GM18511 (cell line): ENCODE data around the gene UNC13A.
"Not testable (repeated sequence)": the region's sequence is repeated elsewhere in the genome, so short reads cannot be mapped to it uniquely, and the experiment has no call there.

ENCODE experiments used
- ATAC-seq: cut with Tn5 transposase; IDR thresholded peaks from one replicate; pipeline ENCODE4 v1.9.1; 2021; ENCODE audit warnings: mild to moderate bottlenecking, moderate library complexity; ENCODE audit not compliant: unreplicated experiment

UNC13A gene

GRCh38 chr19:17576758-17577456 is 111.2 kb downstream of the UNC13A start:
- ATAC-seq, result no peak

- ATAC-seq, result no peak
Measured at GRCh38 chr19:17575871-17576757, 112.0 kb downstream of the UNC13A start.

DNA sequence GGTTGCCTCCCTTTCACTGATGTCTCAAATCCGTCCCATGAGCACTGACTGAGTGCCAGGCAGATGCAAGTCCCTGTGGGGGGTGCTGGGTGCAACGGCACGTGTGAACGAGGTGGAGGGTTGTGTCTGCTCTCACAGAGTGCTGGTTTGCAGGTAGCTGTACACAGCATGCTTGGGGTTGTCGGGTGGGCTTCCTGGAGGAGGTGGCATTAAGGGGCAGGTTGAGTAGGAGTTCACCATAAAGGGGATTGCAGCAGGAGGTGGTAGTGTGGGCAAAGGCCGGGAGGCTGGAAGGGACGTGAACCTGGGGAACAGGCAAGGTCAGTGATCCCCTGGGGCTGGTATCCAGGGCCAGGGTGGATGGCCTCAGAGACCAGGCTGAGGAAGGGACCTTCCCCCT is 115.5 kb downstream of the UNC13A start:
- ATAC-seq, result no peak

DNA sequence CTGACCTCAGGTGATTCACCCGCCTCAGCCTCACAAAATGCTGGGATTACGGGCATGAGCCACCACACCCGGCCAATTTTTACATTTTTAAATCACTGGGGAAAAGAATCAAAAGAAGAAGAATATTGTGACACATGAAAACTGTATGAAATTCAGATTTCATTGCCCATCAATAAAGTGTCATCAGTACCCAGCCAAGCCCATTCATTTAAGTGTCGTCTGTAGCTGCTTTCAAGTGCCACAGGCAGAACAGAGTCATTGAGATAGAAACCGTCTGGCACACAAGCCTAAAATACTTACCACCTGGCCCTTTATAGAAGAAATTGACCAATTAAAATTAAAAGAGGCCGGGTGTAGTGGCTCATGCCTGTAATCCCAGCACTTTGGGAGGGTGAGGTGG is 117.4 kb downstream of the UNC13A start:
- ATAC-seq, result no peak

GRCh38 chr19:17570291-17570690 is 117.9 kb downstream of the UNC13A start:
- not testable (repeated sequence) for ATAC-seq

DNA sequence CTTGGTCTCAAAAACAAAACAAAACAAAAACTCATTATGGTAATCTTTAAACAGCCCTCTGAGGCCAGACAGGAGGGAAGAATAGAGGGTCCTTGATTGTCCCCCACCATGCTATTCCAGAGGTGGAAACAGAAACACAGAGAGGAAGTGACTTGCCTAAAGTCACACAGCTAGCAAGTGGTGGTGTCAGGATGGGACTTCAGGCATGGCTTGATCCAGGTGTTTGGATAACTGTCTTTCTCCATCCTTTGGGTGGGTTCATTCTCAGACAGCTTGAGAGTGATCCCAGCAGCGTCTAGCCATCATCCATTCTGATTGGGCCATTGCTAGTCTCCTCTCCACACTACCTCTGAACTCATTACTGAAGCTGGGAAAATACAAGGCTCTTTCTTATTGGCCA is 120.2 kb downstream of the UNC13A start:
- ATAC-seq, result no peak

DNA sequence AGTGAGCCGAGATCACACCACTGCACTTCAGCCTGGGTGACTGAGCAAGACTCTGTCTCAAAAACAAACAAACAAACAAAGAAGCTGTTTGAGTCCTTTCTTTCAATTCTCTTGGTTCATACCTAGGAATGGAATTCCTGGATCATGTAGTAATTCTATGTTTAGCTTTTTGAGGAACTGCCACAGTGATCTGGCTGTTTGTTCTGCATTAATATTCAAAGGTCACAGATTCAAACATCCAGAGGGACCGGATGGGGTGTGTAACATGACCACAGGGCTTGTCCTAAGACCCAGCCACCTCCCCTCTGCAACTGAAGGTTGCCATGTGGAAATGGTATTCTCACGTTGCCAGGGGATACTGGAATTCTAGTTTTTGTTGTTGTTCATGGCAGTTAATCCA is 122.5 kb downstream of the UNC13A start:
- no peak for ATAC-seq

- ATAC-seq, result no peak
Measured at GRCh38 chr19:17564781-17565180, 123.4 kb downstream of the UNC13A start.

DNA sequence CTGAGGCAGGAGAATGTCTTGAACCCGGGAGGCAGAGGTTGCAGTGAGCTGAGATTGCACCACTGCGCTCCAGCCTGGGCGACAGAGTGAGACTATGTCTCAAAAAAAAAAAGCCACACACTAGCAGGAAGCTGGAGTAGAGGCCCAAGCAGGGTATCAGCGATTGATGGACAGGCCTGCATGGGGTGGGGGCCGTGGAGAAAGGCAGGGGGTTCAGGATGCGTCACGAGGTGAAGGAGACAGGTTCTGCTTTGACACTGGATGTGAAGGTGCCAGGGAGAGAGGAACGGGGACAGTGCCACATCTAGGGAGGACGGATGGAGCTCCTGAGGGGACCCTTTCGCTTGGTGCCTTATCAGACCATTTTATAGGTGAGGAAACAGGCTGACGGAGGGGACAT is 125.6 kb downstream of the UNC13A start:
- no peak for ATAC-seq

DNA sequence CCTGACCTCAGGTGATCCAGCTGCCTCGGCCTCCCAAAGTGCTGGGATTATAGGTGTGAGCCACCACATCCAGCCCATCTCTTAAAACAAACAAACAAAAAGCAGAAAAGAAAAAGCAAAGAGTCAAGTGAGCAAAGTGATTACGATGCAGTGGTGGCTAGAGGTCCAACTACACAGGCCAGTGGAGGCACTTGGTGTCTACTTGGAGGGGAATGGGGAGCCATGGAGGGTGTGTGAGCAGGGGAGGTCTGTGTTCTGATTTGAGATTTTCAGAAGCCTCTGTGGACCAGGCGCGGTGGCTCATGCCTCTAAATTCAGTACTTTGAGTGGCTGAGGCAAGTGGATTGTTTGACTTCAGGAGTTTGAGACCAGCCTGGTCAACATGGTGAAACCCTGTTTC is 126.1 kb downstream of the UNC13A start:
- no peak for ATAC-seq

- no peak for ATAC-seq
Measured at GRCh38 chr19:17560205-17560595, 128.0 kb downstream of the UNC13A start.

DNA sequence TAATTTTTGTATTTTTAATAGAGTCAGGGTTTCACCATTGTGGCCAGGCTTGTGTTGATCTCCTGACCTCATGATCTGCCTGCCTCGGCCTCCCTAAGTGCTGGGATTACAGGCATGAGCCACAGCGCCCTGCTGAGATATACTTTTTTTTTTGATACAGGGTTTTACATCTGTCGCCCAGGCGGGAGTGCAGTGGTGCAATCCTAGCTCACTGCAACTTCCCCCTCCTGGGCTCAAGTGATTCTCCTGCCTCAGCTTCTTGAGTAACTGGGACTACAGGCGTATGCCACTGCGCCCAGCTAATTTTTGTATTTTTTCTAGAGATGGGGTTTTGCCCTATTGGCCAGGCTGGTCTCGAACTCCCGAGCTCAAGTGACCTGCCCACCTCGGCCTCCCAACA is 130.7 kb downstream of the UNC13A start:
- ATAC-seq, result no peak

GRCh38 chr19:17556995-17557394 is 131.2 kb downstream of the UNC13A start:
- no peak for ATAC-seq

DNA sequence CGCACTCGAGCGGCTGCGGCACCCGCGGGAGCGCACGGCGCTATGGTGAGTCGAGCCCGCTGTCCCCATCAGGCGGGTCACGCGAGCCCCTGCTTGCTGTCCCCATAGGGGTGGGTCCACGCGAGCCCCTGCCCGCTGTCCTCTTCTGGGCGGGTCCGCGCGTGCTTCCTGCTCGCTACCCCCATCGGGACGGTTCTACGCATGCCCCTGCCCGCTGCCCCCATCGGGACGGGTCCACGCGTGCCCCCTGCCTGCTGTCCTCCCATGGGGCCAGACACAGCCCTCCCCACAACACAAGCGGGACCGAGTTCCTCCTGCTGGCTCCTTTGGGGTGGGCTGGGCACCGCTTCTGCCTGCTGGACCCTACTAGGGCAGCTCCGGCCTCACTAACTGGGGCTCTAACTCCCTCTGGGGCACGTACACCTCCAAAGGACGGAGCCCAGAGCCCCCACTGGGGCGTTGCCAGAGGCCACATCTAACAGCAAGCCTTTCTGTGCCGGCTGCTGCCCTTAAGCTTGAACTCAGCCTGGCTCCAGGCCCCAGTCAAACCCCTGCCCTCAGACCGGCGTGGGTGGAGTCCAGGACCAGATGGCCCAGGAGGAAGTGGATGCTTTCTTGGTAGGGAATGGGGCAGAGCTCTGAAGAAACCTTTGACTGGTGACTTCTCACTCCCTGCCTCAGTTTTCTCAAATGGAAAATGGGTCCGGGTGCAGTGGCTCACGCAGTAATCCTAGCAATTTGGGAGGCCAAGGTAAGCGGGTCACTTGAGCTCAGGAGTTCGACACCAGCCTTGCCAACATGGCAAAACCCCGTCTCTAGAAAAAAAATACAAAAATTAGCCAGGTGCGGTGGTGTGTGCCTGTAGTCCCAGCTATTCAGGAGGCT is 132.0 kb downstream of the UNC13A start:
- ATAC-seq, result peak; percentile 36

DNA sequence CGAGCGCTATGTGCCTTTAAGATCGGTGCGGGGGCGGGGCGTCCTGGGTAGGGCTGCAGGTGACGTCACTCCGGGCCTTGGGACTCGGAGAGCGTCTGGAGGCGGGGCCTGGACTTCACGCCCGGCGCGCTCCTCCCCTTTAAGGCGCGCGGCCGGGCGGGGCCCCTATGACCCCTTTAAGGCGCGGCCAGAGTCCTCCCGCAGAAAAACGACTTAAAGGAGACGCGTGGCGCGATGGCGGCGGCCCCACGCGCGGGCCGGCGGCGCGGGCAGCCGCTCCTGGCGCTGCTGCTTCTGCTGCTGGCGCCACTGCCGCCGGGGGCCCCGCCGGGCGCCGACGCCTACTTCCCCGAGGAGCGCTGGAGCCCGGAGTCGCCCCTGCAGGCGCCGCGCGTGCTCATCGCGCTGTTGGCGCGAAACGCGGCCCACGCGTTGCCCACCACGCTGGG is 132.7 kb downstream of the UNC13A start, which contains the start of gene COLGALT1:
Gene COLGALT1 (plus strand): TSS at position 170 of the 449 bp plus-strand sequence. CDS start 65 bp downstream, at position 235.
- ATAC-seq, result peak; percentile 93

DNA sequence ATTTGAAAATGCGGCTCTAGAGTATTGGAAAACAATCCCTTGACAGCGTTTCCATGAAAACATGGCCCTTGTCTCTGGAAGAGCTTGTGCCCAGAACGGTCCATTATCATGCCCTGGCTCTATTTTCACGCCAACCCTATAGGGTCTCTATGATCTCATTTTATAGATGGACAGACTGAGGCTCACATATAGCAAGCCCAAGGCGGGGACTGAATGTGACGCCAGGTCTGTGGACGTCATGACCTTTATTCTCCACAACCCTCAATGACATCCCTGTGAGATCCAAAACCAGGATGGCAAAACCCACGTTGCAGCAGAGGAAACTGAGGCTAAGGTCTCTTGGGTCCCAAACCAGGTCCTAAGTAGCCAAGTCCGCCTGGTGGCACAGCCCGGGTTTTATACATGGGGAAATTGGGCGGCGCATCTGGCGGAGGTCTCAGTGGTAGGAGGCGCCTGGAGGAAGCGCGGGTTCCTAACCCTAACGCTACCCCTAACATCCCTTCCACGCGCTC is 133.1 kb downstream of the UNC13A start:
- ATAC-seq, result no peak

DNA sequence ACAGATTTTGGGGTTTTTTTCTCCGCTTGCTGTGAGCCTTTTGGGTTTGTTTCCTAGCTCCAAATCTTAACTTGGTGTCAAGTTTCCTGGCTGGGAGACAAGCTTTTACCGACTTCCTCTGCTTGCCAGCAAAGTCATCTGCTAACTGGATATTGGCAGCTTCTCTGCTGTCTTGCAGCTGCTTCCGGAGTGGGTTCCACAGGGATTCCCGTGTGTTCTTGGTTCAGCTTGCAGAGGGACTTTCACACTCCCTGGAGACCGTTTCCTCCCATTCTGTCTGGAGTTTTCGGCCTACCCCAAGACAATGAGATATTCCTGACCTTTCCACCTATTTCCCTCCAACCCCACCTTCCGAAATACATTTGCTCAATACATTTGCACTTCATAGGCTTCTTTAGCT is 134.9 kb downstream of the UNC13A start:
- ATAC-seq, result no peak

GRCh38 chr19:17552735-17553134 is 135.4 kb downstream of the UNC13A start:
- not testable (repeated sequence) for ATAC-seq
